Peyer's patch (tissue), 4 donors: ENCODE results near the gene ORC5.

ENCODE experiments used
- CTCF ChIP-seq, 6 experiments: fragments of 450-650 bp in 4 of 6; fragments of 200-600 bp in 2 of 6; sonication (generic) in 1 of 6; IDR thresholded peaks; one replicate each; pipeline ENCODE4 v1.5.1; 2017 to 2019; ENCODE audit warnings: antibody characterized with exemption in 6 of 6, mild to moderate bottlenecking in 3 of 6, moderate library complexity in 1 of 6
- POLR2A ChIP-seq, 2 donors: fragments of 450-650 bp; IDR thresholded peaks; one replicate each; pipeline ENCODE4 v1.5.1; 2017; ENCODE audit warnings: antibody characterized with exemption in 2 of 2, mild to moderate bottlenecking in 2 of 2, moderate library complexity in 2 of 2

- TF ChIP-seq CTCF (IDR thresholded peaks at IDR 0.05) (no peak), POLR2A (IDR thresholded peaks at IDR 0.05) (no peak)
Measured at GRCh38 chr7:104112623-104113022, 95.2 kb downstream of the ORC5 start.
